Activated T-cell treated with anti-CD3 and anti-CD28 coated beads, Interleukin-2, amount 50 U/mL, for 24 hours (primary cell): ENCODE measurements around the gene CATSPERB.
"Not testable (repeated sequence)": the region's sequence is repeated elsewhere in the genome, so short reads cannot be mapped to it uniquely, and the experiment has no call there.

Experiments used
- DNase-seq: peaks from one replicate; pipeline ENCODE4 v3.0.0-alpha.2; 2020
- H3K27ac Mint-ChIP-seq: 2 replicates; pipeline ENCODE4 v1.8.0; 2020; ENCODE audit warnings: mild to moderate bottlenecking, mixed read lengths
- H3K27me3 Mint-ChIP-seq: 2 replicates; pipeline ENCODE4 v1.8.0; 2020; ENCODE audit warnings: mixed read lengths
- H3K36me3 Mint-ChIP-seq: 2 replicates; pipeline ENCODE4 v1.8.0; 2020; ENCODE audit warnings: low read depth, mixed read lengths
- H3K4me1 Mint-ChIP-seq: 2 replicates; pipeline ENCODE4 v1.8.0; 2020; ENCODE audit warnings: low read depth, mixed read lengths
- H3K4me3 Mint-ChIP-seq: 2 replicates; pipeline ENCODE4 v1.8.0; 2020; ENCODE audit warnings: mild to moderate bottlenecking, moderate library complexity, mixed read lengths
- H3K9me3 Mint-ChIP-seq: 2 replicates; pipeline ENCODE4 v1.8.0; 2020; ENCODE audit warnings: mixed read lengths

CATSPERB gene

GRCh38 chr14:91568626-91569025 lies 163.3 kb downstream of the CATSPERB start:
- Mint-ChIP-seq H3K27ac (no peak overlapping the region), H3K4me3 (no peak overlapping the region)
- DNase-seq, result no peak

GRCh38 chr14:91567827-91568226 lies 164.1 kb downstream of the CATSPERB start:
- not testable (repeated sequence) for H3K36me3 Mint-ChIP-seq, DNase-seq, H3K9me3 Mint-ChIP-seq, H3K4me3 Mint-ChIP-seq, H3K27ac Mint-ChIP-seq, H3K4me1 Mint-ChIP-seq, H3K27me3 Mint-ChIP-seq

More at GRCh38 chr14:91568626-91569025, 163.3 kb downstream of the CATSPERB start:
- H3K9me3 Mint-ChIP-seq, result no peaks in the 10 kb centered on the region
- peaks cover 13% of the 10 kb centered on the region for H3K27me3 Mint-ChIP-seq
- peaks cover 4% of the 10 kb centered on the region for H3K4me1 Mint-ChIP-seq
- H3K36me3 Mint-ChIP-seq, result no peaks in the 10 kb centered on the region

GRCh38 chr14:91555531-91555930 lies 176.4 kb downstream of the CATSPERB start:
- no peak overlapping the region for H3K4me3 Mint-ChIP-seq

GRCh38 chr14:91554535-91555332 lies 177.2 kb downstream of the CATSPERB start:
- H3K36me3 Mint-ChIP-seq, result no peaks in the 10 kb centered on the region
- peaks cover 3% of the 10 kb centered on the region for H3K27me3 Mint-ChIP-seq
- H3K4me3 Mint-ChIP-seq, result no peak overlapping the region
- no peaks in the 10 kb centered on the region for H3K4me1 Mint-ChIP-seq
- H3K9me3 Mint-ChIP-seq, result peaks cover 9% of the 10 kb centered on the region
- no peak overlapping the region for H3K27ac Mint-ChIP-seq
- DNase-seq, result no peak

More at GRCh38 chr14:91555531-91555930, 176.4 kb downstream of the CATSPERB start:
- no peak for DNase-seq
- no peak overlapping the region for H3K27ac Mint-ChIP-seq
- H3K27me3 Mint-ChIP-seq, result peaks cover 3% of the 10 kb centered on the region
- peaks cover 9% of the 10 kb centered on the region for H3K9me3 Mint-ChIP-seq
- H3K4me1 Mint-ChIP-seq, result no peaks in the 10 kb centered on the region
- H3K36me3 Mint-ChIP-seq, result no peaks in the 10 kb centered on the region

- no peak for DNase-seq
- H3K27me3 Mint-ChIP-seq, result no peaks in the 10 kb centered on the region
- no peaks in the 10 kb centered on the region for H3K9me3 Mint-ChIP-seq
- H3K27ac Mint-ChIP-seq, result no peak overlapping the region
- no peaks in the 10 kb centered on the region for H3K36me3 Mint-ChIP-seq
- no peak overlapping the region for H3K4me3 Mint-ChIP-seq
- H3K4me1 Mint-ChIP-seq, result no peaks in the 10 kb centered on the region
These were observed 183.8 kb downstream of the CATSPERB start for GRCh38 chr14:91548108-91548507.

- no peak overlapping the region for H3K4me3 Mint-ChIP-seq
- DNase-seq, result no peak
- no peaks in the 10 kb centered on the region for H3K27me3 Mint-ChIP-seq
- H3K36me3 Mint-ChIP-seq, result no peaks in the 10 kb centered on the region
- H3K27ac Mint-ChIP-seq, result no peak overlapping the region
- peaks cover 14% of the 10 kb centered on the region for H3K9me3 Mint-ChIP-seq
- no peaks in the 10 kb centered on the region for H3K4me1 Mint-ChIP-seq
These were observed 185.8 kb downstream of the CATSPERB start for GRCh38 chr14:91545946-91546716.

- H3K27ac Mint-ChIP-seq, result no peak overlapping the region
- peaks cover 20% of the 10 kb centered on the region for H3K9me3 Mint-ChIP-seq
- no peak for DNase-seq
- H3K27me3 Mint-ChIP-seq, result no peaks in the 10 kb centered on the region
- no peak overlapping the region for H3K4me3 Mint-ChIP-seq
- no peaks in the 10 kb centered on the region for H3K4me1 Mint-ChIP-seq
- no peaks in the 10 kb centered on the region for H3K36me3 Mint-ChIP-seq
These were observed 186.7 kb downstream of the CATSPERB start for GRCh38 chr14:91545204-91545603.

GRCh38 chr14:91536327-91536726 lies 195.6 kb downstream of the CATSPERB start:
- Mint-ChIP-seq H3K36me3 (no peaks in the 10 kb centered on the region), H3K27me3 (peaks cover 15% of the 10 kb centered on the region), H3K9me3 (peaks cover 15% of the 10 kb centered on the region), H3K4me3 (no peak overlapping the region), H3K4me1 (no peaks in the 10 kb centered on the region), H3K27ac (no peak overlapping the region)
- no peak for DNase-seq

- not testable (repeated sequence) for H3K4me3 Mint-ChIP-seq, H3K4me1 Mint-ChIP-seq, DNase-seq, H3K36me3 Mint-ChIP-seq, H3K27ac Mint-ChIP-seq, H3K9me3 Mint-ChIP-seq
- H3K27me3 Mint-ChIP-seq, result peaks cover 15% of the 10 kb centered on the region
These were observed 197.8 kb downstream of the CATSPERB start for GRCh38 chr14:91534059-91534458.

GRCh38 chr14:91533623-91534022 lies 198.3 kb downstream of the CATSPERB start:
- Mint-ChIP-seq H3K4me3 (no peak overlapping the region), H3K9me3 (no peaks in the 10 kb centered on the region), H3K36me3 (no peaks in the 10 kb centered on the region), H3K27me3 (peaks cover 15% of the 10 kb centered on the region), H3K4me1 (no peaks in the 10 kb centered on the region), H3K27ac (no peak overlapping the region)
- no peak for DNase-seq
